C4-2B (cell line): Measurements from ENCODE around the gene KCNMA1.

ENCODE experiments used
- H3K27ac ChIP-seq: fragments of 450-650 bp; 2 replicates; pipeline ENCODE4 v1.5.1; 2017
- ZFX ChIP-seq: fragments of 450-650 bp; IDR thresholded peaks from 2 replicates; pipeline ENCODE4 v1.6.1; 2017
- TF ChIP-seq, protein P1 (sequence below): fragments of 450-650 bp; conservative IDR thresholded peaks from 2 replicates; pipeline ENCODE4 v1.5.1; 2017; ENCODE audit warnings: mild to moderate bottlenecking

Gene KCNMA1

DNA sequence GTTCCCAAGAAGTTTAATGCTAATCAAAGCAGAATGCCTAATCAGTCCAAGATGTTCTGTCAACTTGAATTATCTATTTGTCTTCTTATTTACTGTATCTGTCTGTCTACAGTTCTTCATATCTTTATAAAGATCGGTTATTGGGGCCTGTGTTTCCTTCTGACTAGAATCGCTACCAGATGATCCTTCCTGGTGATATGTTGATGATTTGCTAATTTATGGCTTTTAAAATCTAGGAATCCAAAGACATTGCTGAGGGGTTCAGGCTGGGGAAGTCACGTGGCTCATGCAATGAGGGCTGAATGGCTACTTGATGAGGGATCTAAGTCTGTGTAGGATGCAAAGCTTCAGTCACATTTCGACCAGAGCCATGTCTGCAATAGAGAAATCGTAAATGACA, 536.3 kb downstream of the KCNMA1 start:
- H3K27ac ChIP-seq = no peak overlapping the region
- no peak for TF ChIP-seq ZFX
- TF ChIP-seq, protein P1, sequence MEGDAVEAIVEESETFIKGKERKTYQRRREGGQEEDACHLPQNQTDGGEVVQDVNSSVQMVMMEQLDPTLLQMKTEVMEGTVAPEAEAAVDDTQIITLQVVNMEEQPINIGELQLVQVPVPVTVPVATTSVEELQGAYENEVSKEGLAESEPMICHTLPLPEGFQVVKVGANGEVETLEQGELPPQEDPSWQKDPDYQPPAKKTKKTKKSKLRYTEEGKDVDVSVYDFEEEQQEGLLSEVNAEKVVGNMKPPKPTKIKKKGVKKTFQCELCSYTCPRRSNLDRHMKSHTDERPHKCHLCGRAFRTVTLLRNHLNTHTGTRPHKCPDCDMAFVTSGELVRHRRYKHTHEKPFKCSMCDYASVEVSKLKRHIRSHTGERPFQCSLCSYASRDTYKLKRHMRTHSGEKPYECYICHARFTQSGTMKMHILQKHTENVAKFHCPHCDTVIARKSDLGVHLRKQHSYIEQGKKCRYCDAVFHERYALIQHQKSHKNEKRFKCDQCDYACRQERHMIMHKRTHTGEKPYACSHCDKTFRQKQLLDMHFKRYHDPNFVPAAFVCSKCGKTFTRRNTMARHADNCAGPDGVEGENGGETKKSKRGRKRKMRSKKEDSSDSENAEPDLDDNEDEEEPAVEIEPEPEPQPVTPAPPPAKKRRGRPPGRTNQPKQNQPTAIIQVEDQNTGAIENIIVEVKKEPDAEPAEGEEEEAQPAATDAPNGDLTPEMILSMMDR = no peak

DNA sequence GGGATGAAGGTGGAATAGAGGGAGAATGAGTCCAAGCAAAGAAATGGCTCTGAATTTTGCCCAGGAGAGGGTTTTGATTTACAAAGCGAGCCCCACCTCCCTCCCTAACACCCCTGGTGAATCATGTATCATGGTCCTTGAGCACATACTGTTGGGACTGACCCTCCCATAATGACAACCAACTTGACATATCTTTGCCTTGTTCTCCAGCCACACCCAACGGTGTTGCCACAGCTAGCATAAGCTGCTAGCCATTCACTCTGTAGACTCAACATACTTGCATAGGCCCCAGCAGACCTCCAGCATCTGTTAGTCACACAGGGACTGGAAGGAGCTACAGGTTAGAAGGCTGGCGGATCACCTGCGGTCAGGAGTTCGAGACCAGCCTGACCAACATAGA, 538.5 kb downstream of the KCNMA1 start:
- TF ChIP-seq ZFX = no peak
- TF ChIP-seq, protein P1 = no peak
- no peak overlapping the region for H3K27ac ChIP-seq

DNA sequence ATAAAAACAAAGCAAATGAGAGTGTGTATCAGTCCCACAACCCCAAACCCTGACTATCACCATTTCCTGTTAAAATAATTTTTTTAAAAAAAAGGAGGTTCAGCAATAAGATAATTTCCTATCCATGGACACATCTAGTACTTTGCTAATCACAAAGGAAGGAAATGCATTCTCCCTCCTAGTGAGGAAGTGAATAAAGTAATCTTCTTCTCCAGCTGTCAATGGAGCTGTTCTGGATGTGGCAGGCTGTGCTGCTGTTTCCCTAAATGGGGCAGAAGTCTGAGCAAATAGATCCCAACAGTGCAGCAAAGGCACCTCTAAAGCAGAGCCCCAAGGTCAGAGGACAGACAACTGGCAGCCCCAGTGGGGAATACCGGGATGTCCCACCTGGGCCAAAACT, 540.0 kb downstream of the KCNMA1 start:
- TF ChIP-seq, protein P1 = no peak
- no peak for TF ChIP-seq ZFX
- H3K27ac ChIP-seq = no peak overlapping the region

DNA sequence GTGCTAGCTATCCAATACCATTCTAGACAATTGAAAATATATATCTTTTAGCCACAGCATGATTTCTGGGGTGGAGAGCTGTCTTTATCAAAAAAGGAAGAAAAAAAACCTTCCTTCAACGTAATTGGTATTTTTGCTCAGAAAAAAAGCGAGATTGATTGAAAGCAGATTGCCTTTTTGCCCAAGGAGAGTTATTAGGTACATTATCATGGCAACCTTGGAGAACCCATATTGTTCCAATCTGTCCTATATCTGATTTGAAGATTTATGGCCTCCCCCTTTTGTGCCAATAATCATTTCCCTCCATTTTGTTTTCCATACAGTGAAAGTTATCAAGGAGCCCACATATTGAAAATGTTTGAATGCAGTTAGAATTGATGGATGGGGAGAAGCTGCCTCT, 544.5 kb downstream of the KCNMA1 start:
- no peak overlapping the region for H3K27ac ChIP-seq
- no peak for TF ChIP-seq ZFX
- TF ChIP-seq, protein P1 = no peak

DNA sequence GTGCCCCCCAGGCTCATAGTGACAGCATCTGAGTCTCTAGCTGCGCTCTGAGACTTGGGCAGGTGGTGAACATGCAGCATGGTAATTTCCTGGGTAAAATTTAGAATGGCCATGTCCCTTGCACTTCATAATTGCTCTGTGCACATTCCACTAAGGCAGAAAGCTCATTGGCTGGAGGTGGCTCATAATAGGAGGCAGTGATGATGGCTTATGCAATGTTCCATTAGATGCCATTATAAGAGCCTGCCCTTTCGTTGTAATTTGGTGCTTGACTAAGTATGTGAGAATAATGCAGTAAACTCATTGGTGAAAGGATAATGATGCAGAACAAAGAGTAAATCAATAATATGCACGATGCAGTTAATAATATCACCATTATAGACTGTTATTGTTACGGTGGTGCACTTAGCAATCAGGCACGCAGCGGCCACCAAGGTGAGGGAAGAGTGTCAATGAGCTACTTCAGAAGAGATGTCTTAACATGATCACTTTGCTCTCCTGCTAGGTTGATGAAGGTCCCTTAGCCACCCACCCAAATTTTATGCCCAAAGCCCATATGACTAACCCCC, 545.9 kb downstream of the KCNMA1 start:
- TF ChIP-seq, protein P1 = no peak
- no peak for TF ChIP-seq ZFX

DNA sequence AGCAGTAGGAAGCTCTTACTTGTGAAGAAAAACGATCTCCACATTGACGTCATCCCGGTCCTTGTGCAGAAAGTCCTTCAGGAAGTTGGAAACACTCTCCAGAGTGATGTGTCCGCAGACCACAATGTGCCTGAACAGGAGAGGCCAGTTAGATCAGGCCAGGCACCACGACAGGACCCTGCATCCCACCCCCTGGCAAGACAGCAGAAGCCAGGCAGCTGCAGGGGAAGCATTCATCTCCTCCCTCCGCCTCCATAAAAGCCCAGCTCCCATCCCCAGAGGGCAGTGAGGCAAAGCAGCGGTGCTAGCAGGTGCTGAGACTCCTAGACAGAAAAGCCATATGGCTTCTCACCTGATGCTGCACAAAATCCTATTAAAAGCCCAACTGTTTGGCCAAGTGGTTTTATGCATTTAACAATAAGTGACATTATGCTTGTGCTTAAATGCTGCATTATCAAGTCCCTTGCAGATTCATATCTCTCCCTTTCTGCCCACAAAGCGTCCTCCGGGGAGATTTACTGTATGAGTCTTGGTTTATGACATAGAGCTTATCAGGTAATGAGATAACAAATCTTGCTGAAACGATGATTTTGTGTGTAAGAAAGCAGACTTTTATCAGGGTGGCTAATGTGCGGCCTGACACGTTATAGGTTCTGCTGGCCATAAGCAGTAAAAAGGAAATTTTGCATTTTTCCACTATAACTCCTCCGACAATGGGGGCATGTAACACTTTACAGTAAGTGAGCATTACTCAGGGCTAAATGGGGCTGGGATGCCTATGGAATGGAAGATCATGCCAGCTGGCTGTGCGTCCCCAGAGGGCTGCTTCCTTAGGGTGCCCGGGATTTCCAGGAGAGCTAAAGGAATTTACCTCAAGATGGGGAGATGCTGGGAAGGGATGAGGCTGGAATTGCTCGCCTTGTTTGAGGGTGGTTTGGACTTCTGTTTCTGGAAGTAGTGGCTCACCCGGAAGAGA, 546.9 kb downstream of the KCNMA1 start:
- no peak overlapping the region for H3K27ac ChIP-seq
- no peak for TF ChIP-seq ZFX
- TF ChIP-seq, protein P1 = no peak

More for the DNA sequence above, 545.9 kb downstream of the KCNMA1 start:
- no peak overlapping the region for H3K27ac ChIP-seq

DNA sequence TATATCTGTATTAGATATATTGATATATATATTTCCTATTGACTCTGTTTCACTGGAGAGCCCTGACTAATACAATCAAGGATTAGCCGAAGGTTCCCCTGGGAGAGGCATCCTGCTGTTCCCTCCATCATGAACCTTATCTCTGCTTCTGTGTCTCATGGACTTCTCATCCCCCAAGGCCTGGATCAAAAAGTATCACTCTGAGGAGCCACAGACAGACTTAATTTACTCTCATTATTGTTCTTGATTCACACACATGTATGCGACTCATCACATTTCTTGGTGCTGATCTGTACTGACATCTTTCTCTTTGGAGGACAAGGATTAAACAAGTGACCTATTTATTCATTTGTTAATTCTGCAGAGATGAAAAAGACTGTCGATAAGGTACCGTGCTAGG, 550.2 kb downstream of the KCNMA1 start:
- H3K27ac ChIP-seq = no peak overlapping the region
- TF ChIP-seq ZFX = no peak
- TF ChIP-seq, protein P1 = no peak
